Measurements from ENCODE around the gene HOXC5.

HOXC5 gene

GRCh38 chr12:54019924-54020590 lies 12.8 kb upstream of the HOXC5 start:
- DNase-seq (ENCODE audit: low read depth in 2 of 2): no peak

DNA sequence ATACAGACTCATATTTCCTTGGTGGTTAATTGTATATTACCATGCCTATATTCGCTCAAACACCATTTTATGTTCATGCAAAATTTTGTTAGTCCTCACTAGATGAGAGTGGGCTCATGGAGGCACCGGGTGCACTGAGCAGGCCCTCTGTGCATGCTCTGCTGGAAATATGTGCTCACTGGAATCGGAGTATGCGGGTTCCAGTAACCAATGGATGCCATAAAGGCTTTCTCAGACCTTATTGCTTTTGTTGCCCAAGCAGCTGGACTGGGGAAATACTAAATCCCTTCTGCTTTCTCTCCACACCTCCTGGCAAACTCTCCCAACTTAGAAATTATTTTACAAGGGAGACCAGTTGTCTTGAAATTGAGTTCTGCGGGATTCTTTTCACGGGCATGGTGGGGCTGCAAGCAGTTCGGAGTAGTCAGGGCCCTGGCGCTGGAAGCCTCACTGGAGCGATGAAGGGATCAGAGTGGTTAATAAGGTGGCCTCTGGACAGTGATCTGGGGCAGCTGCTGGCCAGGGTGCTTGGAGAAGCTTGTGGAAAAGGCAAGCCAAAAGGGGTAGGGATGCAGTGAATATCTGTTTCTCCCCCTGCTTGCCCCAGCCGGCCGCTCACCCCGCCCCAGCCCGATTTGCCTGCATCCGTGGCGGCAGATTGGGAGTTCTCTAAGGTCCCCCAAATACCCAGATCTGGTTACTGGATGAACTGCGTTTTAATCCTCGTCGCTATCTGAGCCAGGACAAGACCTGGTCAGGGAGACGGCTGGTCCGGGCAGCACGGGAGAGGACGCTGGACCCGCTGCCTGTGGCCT lies 12.1 kb upstream of the HOXC5 start:
- DNase-seq (ENCODE audit: low read depth in 2 of 2): no peak

DNA sequence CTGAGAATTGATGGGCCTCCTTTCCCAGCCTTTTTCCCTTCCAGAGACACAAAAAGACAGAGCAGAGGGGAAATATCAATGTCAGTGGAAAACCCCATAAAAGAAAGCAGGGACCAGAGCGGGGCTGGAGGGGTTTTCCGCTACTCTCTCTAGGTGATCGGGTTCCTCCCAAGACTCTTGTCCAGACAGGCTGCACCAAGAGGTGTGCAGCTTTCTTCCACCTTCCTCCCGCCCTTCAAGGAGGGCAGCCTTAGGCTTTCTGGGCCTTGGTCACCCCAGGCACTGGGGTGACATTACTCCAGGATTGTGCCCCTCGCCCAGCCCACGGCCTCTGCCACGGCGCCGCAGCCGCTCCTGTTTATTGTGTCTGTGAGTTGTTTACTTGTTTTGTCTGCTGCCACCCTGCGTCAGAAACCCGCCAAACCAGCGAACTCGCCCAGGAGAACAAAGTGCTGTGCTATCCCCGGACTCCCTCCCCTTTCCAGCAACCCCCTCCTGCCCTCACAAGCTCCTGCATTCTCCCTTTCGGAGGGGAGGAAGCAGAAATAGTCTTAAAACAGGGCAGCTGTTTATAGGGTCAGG lies 11.3 kb upstream of the HOXC5 start:
- DNase-seq (ENCODE audit: low read depth in 2 of 2): no peak

GRCh38 chr12:54022960-54023884 lies 9.6 kb upstream of the HOXC5 start:
- no peak for DNase-seq (ENCODE audit: low read depth in 2 of 2)

DNA sequence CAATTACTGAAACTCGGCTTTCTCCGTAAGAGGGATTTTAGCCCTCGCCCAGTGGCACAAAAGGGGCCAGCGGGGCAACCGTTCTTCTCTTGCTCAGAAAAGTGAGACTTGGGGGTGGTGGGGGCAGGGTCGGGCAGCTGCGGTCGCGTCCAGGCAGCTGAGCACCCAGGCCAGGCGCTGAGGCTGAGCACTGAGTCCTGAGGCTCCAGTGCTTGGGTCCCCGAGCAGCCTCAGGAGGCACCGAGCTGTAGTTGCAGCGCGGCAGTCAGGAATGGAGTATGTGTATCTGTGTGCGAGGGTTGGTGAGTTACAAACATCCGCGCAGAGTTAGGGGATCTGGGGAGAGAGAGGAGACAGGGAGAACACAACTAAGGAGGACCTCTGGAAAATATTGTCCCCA lies 8.7 kb upstream of the HOXC5 start:
- no peak for DNase-seq (ENCODE audit: low read depth in 2 of 2)

- DNase-seq (ENCODE audit: low read depth in 2 of 2): no peak
These were observed 8.1 kb upstream of the HOXC5 start for GRCh38 chr12:54024581-54025305.

- no peak for DNase-seq (ENCODE audit: low read depth in 2 of 2)
These were observed 7.1 kb upstream of the HOXC5 start for GRCh38 chr12:54025499-54026405.

DNA sequence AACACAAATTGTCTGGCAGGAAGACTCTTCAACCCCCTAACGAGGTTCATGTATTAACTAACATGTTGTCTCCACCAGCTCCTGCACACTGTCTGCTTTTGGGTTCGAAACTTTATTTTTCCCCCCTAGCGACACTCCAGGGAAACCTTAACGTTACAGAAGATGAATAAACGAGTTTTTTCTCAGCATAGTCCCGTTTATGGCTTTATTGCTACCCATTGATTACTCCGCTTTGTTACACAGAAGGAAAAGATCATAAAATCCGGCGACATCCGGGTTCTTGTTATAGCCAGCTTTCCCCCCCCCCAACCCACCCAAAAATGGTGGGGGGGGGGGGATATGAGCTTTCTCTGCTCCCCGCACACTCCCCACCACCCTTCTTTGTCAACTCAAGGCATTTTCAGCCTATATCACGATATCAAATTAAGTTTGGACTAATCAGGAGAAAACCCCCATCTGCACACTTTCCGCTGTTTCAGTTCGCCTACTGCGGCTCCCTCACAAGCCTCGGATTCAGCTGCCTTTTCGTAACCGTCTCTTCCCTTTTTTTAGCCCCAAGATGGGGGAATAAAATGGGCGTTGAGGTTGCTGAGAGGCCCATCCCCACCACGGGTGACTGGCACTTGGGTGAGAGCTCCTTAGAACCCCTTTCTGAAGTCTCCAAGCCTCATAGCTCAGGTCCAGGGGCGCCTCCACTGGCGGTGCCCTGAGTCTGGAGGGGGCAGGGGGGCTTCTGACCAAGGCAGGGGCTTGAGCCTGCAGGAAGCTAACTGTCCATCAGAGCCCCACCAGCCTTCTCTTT lies 6.0 kb upstream of the HOXC5 start:
- no peak for DNase-seq (ENCODE audit: low read depth in 2 of 2)

DNA sequence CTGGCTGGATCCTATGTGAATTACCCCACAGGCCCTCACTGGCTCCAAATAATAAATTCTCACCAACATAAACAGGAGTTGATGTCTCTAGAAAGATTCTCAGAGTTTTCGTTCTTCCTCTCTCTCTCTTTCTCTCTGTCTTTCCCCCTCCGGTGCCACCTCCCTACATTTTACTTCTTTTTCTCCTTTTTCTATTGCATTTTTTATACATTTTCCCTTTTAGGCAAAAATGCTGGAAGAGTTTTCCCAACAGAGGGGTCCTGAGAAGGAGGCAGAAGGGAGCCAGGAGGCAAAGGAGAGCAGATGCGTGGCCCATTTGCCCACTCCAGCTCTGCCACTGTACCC lies 5.4 kb upstream of the HOXC5 start:
- DNase-seq (ENCODE audit: low read depth in 2 of 2): no peak

DNA sequence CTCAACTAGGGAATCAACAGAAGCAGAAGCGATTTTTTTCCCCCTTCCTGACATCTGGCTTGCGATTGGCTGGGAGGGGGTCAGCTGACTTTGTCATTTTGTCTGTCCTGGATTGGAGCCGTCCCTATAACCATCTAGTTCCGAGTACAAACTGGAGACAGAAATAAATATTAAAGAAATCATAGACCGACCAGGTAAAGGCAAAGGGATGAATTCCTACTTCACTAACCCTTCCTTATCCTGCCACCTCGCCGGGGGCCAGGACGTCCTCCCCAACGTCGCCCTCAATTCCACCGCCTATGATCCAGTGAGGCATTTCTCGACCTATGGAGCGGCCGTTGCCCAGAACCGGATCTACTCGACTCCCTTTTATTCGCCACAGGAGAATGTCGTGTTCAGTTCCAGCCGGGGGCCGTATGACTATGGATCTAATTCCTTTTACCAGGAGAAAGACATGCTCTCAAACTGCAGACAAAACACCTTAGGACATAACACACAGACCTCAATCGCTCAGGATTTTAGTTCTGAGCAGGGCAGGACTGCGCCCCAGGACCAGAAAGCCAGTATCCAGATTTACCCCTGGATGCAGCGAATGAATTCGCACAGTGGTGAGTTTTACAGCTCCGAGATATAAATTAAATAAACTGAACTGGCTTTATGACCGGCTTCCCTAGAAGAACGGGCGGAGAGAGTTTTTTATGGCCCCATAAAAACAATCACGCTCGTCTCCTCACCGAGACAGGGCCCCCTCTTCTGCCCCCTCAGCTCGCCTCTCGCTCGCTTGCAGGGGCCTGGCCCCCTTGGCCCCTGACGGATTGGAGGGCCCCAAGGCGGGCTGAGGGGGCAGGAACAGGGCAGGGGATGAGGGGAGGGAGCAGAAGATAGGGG lies 4.3 kb upstream of the HOXC5 start, which contains the start of gene HOXC6:
TSS of gene HOXC6 (plus strand) at position 127 of the 888 bp plus-strand sequence. CDS start at position 209, 82 bp downstream.
- no peak for DNase-seq (ENCODE audit: low read depth in 2 of 2)

DNA sequence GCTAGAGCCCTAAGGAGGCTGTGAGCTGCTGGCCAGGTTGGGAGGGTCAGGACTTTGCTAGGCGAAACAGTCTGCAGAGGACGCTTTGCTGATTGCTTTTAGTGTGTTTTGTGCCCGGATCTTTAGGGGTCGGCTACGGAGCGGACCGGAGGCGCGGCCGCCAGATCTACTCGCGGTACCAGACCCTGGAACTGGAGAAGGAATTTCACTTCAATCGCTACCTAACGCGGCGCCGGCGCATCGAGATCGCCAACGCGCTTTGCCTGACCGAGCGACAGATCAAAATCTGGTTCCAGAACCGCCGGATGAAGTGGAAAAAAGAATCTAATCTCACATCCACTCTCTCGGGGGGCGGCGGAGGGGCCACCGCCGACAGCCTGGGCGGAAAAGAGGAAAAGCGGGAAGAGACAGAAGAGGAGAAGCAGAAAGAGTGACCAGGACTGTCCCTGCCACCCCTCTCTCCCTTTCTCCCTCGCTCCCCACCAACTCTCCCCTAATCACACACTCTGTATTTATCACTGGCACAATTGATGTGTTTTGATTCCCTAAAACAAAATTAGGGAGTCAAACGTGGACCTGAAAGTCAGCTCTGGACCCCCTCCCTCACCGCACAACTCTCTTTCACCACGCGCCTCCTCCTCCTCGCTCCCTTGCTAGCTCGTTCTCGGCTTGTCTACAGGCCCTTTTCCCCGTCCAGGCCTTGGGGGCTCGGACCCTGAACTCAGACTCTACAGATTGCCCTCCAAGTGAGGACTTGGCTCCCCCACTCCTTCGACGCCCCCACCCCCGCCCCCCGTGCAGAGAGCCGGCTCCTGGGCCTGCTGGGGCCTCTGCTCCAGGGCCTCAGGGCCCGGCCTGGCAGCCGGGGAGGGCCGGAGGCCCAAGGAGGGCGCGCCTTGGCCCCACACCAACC lies 3.1 kb upstream of the HOXC5 start:
- no peak for DNase-seq (ENCODE audit: low read depth in 2 of 2)

DNA sequence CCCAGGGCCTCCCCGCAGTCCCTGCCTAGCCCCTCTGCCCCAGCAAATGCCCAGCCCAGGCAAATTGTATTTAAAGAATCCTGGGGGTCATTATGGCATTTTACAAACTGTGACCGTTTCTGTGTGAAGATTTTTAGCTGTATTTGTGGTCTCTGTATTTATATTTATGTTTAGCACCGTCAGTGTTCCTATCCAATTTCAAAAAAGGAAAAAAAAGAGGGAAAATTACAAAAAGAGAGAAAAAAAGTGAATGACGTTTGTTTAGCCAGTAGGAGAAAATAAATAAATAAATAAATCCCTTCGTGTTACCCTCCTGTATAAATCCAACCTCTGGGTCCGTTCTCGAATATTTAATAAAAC lies 2.4 kb upstream of the HOXC5 start:
- DNase-seq (ENCODE audit: low read depth in 2 of 2): no peak

DNA sequence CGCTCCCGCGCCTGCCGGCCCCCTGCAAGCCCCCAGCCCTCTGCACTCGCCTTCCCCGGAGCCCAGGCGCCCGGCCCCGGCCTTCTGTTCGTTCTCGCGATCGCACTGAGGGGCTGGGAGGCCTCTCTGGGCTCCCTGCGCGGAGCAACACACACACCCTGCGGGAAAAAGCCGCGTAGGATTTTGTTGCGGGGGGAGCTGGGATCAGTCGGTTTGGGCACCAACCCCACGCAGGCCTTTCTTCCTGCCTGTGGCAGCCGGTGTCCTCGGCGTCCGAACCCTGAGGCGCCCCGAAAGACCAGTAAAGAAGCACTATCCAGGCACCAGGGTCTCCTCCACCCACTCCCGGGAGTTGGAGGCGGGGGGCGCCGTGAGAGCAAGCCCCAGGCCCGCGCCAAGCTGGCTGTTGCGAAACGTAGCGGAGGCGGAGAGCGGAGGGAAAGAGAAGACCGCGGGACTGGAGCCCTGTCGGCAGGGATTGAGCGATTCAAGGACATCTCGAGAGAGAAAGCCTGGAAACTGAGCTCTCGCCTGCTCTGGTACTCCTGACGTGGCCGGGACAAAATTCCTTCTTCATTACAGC lies 1.9 kb upstream of the HOXC5 start:
- DNase-seq (ENCODE audit: low read depth in 2 of 2): peak; percentile 73 to 75

DNA sequence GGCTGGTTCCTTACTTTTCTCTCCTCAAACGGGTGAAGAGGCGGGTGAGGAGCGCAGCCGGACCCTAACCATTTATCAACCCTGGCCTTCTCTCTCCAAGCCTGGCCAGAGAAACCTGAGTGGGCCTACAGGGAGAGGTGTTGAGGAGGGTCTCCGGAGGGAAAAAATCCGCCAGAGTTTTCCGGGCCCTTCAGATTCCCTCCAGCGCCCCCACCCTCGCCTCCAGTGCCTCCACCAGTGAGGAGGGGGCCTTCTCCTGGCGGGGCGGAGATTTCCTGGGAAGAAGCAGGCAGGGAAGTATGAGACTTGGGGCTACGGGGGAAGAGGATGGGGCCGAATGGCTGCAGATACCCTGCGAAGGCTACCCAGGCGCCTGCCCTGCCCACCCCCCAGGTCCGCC lies 1.4 kb upstream of the HOXC5 start:
- no peak for DNase-seq (ENCODE audit: low read depth in 2 of 2)

- DNase-seq (ENCODE audit: low read depth in 2 of 2): no peak
These were observed 697 bp upstream of the HOXC5 start for GRCh38 chr12:54032086-54032619.

DNA sequence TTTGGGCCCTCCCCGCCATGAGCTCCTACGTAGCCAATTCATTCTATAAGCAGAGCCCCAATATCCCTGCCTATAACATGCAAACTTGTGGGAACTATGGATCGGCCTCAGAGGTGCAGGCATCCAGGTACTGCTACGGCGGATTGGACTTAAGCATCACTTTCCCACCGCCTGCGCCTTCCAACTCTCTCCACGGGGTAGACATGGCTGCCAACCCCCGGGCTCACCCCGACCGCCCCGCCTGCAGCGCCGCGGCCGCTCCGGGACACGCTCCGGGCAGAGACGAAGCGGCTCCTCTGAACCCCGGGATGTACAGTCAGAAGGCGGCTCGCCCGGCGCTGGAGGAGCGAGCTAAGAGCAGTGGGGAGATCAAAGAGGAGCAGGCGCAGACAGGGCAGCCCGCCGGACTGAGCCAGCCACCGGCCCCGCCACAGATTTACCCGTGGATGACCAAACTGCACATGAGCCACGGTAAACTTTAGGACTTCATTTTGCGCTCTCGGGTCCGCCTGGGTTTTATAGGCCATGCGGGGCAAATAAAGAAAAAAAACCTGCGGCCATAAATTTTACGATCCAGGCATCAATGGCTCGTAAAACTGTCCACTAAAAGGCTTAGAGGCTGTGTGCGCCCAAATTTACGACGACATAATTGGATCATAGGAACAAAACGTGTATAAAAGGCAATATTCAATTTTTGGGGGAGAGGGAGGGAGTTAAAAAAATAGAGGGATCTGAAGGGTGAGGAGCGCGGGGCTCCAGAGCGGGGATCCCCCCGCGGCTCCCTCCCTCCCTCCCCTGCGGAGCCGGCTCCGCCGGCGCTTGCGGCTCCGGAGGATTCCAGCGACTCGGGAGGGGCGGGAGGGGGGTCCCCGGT lies 493 bp downstream of the HOXC5 start:
- DNase-seq (ENCODE audit: low read depth in 2 of 2): peak in 1 of 2 experiments; percentile 73
